ENCODE measurements around the gene INO80D.

The INO80D gene

DNA sequence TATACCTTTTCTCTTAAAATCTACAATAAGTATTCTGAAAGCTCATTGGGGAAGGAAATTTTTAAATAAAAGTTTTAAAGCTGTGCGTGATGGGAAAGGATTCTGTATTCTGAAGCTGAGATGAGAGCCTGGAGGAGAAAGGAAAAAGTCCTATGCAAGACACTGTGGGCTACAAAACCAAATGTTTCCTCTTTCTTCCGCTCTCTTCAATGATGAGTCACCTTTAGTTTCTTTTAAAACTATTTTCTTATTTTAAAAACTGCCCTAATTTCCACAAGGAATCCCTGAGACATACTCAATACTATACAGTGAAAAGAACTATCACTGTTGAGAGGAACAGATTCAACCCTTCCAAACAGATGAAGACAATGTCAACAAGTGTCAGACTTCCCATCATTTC is 87.4 kb downstream of the INO80D start:
- Histone ChIP-seq H3K4me3 (ENCODE audit: insufficient read depth in 1 of 2, low read depth in 1 of 2, low read length in 2 of 2) (no peak overlapping the region), H4K91ac (ENCODE audit: low read length) (no peak overlapping the region), H3K18ac (ENCODE audit: low read depth in 1 of 2, low read length in 2 of 2) (no peak overlapping the region), H3K79me1 (replicated peaks; ENCODE audit: low read length, poor library complexity, severe bottlenecking) (peaks cover 8% of the 10 kb centered on the region), H2AFZ (ENCODE audit: low read depth, low read length) (no peak overlapping the region), H4K8ac (ENCODE audit: low read length) (no peak overlapping the region), H3K36me3 (ENCODE audit: control insufficient read depth in 1 of 2, insufficient read depth in 2 of 2, low read depth in 1 of 2, low read length in 2 of 2) (peaks cover 2 to 43% of the 10 kb centered on the region in 2 experiments), H2BK5ac (ENCODE audit: low read depth, low read length, poor library complexity, severe bottlenecking) (no peak overlapping the region), H3K27ac (ENCODE audit: low read length, poor library complexity, severe bottlenecking) (no peak overlapping the region), H3K9ac (ENCODE audit: low read length) (no peak overlapping the region), H3K4me1 (ENCODE audit: control insufficient read depth, insufficient read depth, low read depth, low read length) (peaks cover 2% of the 10 kb centered on the region), H2BK15ac (ENCODE audit: low read depth, poor library complexity, severe bottlenecking) (no peak overlapping the region), H3K4ac (ENCODE audit: low read depth in 1 of 2, low read length in 2 of 2) (no peak overlapping the region), H2BK12ac (ENCODE audit: low read length in 2 of 2) (no peak overlapping the region), H3K4me2 (ENCODE audit: low read length, poor library complexity, severe bottlenecking) (no peak overlapping the region), H3K9me3 (ENCODE audit: control insufficient read depth, low read length) (no peaks in the 10 kb centered on the region), H3K23ac (ENCODE audit: low read length in 2 of 2) (no peak overlapping the region), H3K27me3 (ENCODE audit: control insufficient read depth in 1 of 2, insufficient read depth in 1 of 2, low read length in 2 of 2) (no peaks in the 10 kb centered on the region), H2AK5ac (ENCODE audit: low read length, severe bottlenecking) (no peak overlapping the region), H2BK120ac (ENCODE audit: low read depth, low read length) (no peak overlapping the region), H3K14ac (ENCODE audit: low read length in 2 of 2) (no peak overlapping the region)
- DNase-seq: peak; percentile 10
- WGBS: 86% methylated on average over 2 of the region's 2 CpGs

DNA sequence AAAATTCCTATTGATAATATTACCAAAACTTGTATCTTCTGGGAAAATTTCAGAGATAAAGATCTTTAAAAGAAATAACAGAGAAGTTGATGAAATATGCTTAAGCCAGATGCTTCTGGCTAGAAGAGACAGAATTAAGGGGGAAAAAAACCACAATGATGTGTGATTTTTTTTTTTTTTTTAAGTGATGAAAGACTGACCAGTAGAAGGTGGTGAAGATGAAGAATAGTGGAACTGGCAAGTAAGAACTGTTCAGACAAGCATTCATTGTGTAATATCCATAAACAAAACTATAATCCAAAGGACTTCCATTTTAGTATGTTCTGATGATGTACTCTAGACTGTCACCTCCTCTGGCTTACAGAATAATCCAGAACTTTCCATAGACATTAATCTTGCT is 89.8 kb downstream of the INO80D start:
- H3K79me1 ChIP-seq (replicated peaks; ENCODE audit: low read length, poor library complexity, severe bottlenecking): peaks cover 8% of the 10 kb centered on the region
- H3K9me3 ChIP-seq (ENCODE audit: control insufficient read depth, low read length): no peaks in the 10 kb centered on the region
- H2AK5ac ChIP-seq (ENCODE audit: low read length, severe bottlenecking): no peak overlapping the region
- no peak overlapping the region for H2BK120ac ChIP-seq (ENCODE audit: low read depth, low read length)
- H3K36me3 ChIP-seq (ENCODE audit: control insufficient read depth in 1 of 2, insufficient read depth in 2 of 2, low read depth in 1 of 2, low read length in 2 of 2): peaks cover 7 to 41% of the 10 kb centered on the region in 2 experiments
- H2BK5ac ChIP-seq (ENCODE audit: low read depth, low read length, poor library complexity, severe bottlenecking): no peak overlapping the region
- H3K14ac ChIP-seq (ENCODE audit: low read length in 2 of 2): no peak overlapping the region
- no peak overlapping the region for H3K4ac ChIP-seq (ENCODE audit: low read depth in 1 of 2, low read length in 2 of 2)
- no peak overlapping the region for H3K18ac ChIP-seq (ENCODE audit: low read depth in 1 of 2, low read length in 2 of 2)
- H3K27ac ChIP-seq (ENCODE audit: low read length, poor library complexity, severe bottlenecking): no peak overlapping the region
- peaks cover 2% of the 10 kb centered on the region for H3K4me1 ChIP-seq (ENCODE audit: control insufficient read depth, insufficient read depth, low read depth, low read length)
- H4K8ac ChIP-seq (ENCODE audit: low read length): no peak overlapping the region
- no peak for DNase-seq
- H3K27me3 ChIP-seq (ENCODE audit: control insufficient read depth in 1 of 2, insufficient read depth in 1 of 2, low read length in 2 of 2): no peaks in the 10 kb centered on the region
- no peak overlapping the region for H3K9ac ChIP-seq (ENCODE audit: low read length)
- no peak overlapping the region for H2BK12ac ChIP-seq (ENCODE audit: low read length in 2 of 2)
- no peak overlapping the region for H3K4me2 ChIP-seq (ENCODE audit: low read length, poor library complexity, severe bottlenecking)
- no peak overlapping the region for H3K4me3 ChIP-seq (ENCODE audit: insufficient read depth in 1 of 2, low read depth in 1 of 2, low read length in 2 of 2)
- H2BK15ac ChIP-seq (ENCODE audit: low read depth, poor library complexity, severe bottlenecking): no peak overlapping the region
- no peak overlapping the region for H3K23ac ChIP-seq (ENCODE audit: low read length in 2 of 2)
- no peak overlapping the region for H2AFZ ChIP-seq (ENCODE audit: low read depth, low read length)
- no peak overlapping the region for H4K91ac ChIP-seq (ENCODE audit: low read length)

DNA sequence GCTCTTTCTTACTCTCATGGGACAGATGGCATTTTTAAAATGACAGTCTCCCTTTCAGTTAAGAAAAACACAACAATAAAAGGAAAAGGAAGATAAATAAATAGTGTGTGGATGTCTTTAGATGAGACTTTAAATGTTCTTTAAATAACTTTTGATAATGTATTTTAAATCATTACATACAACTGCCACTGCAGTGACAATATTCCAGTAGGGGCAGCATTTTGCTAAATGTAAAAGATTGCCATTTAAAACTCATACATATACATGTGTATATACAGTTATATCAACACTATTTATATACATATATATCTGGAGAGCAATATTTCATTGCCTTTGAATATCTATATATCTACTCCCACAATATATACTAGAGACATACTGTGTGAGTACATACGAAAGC is 90.7 kb downstream of the INO80D start:
- H3K18ac ChIP-seq (ENCODE audit: low read depth in 1 of 2, low read length in 2 of 2): no peak overlapping the region
- H2AK5ac ChIP-seq (ENCODE audit: low read length, severe bottlenecking): no peak overlapping the region
- H3K4me2 ChIP-seq (ENCODE audit: low read length, poor library complexity, severe bottlenecking): no peak overlapping the region
- H4K91ac ChIP-seq (ENCODE audit: low read length): no peak overlapping the region
- H2BK5ac ChIP-seq (ENCODE audit: low read depth, low read length, poor library complexity, severe bottlenecking): no peak overlapping the region
- no CpG with 5 or more reads among the region's 1 CpG for WGBS
- no peak overlapping the region for H2BK120ac ChIP-seq (ENCODE audit: low read depth, low read length)
- no peak overlapping the region for H3K4me3 ChIP-seq (ENCODE audit: insufficient read depth in 1 of 2, low read depth in 1 of 2, low read length in 2 of 2)
- H3K27ac ChIP-seq (ENCODE audit: low read length, poor library complexity, severe bottlenecking): no peak overlapping the region
- no peak overlapping the region for H2BK12ac ChIP-seq (ENCODE audit: low read length in 2 of 2)
- H3K27me3 ChIP-seq (ENCODE audit: control insufficient read depth in 1 of 2, insufficient read depth in 1 of 2, low read length in 2 of 2): no peaks in the 10 kb centered on the region
- H3K36me3 ChIP-seq (ENCODE audit: control insufficient read depth in 1 of 2, insufficient read depth in 2 of 2, low read depth in 1 of 2, low read length in 2 of 2): peaks cover 7 to 38% of the 10 kb centered on the region in 2 experiments
- no peak overlapping the region for H4K8ac ChIP-seq (ENCODE audit: low read length)
- H2AFZ ChIP-seq (ENCODE audit: low read depth, low read length): no peak overlapping the region
- no peak overlapping the region for H3K9ac ChIP-seq (ENCODE audit: low read length)
- H3K23ac ChIP-seq (ENCODE audit: low read length in 2 of 2): no peak overlapping the region
- peaks cover 1% of the 10 kb centered on the region for H3K4me1 ChIP-seq (ENCODE audit: control insufficient read depth, insufficient read depth, low read depth, low read length)
- H3K14ac ChIP-seq (ENCODE audit: low read length in 2 of 2): no peak overlapping the region
- peaks cover 5% of the 10 kb centered on the region for H3K79me1 ChIP-seq (replicated peaks; ENCODE audit: low read length, poor library complexity, severe bottlenecking)
- no peak overlapping the region for H3K4ac ChIP-seq (ENCODE audit: low read depth in 1 of 2, low read length in 2 of 2)
- H3K9me3 ChIP-seq (ENCODE audit: control insufficient read depth, low read length): no peaks in the 10 kb centered on the region
- H2BK15ac ChIP-seq (ENCODE audit: low read depth, poor library complexity, severe bottlenecking): no peak overlapping the region
- DNase-seq: no peak

DNA sequence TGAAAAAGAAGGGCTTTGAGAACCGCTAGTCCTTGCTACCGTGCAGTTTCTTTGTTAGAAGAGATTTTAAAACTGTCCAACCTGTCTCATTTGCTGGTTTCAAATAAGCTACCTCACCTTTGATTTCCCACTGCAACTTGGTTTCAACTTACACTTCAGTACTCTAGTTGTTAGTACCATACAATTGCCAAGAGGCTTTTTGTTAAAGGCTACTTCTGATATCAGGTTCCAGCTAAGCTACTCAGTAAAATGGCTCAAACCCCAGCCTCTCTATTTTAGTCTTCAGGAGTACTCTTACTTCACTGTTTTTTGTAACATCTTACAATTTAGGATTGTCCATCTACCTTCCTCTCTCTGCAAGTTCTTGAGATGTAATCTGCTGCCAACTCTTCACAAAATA is 91.6 kb downstream of the INO80D start:
- Histone ChIP-seq H3K18ac (ENCODE audit: low read depth in 1 of 2, low read length in 2 of 2) (no peak overlapping the region), H2BK15ac (ENCODE audit: low read depth, poor library complexity, severe bottlenecking) (no peak overlapping the region), H3K4me3 (ENCODE audit: insufficient read depth in 1 of 2, low read depth in 1 of 2, low read length in 2 of 2) (no peak overlapping the region)

More for the DNA sequence above, 91.6 kb downstream of the INO80D start:
- Histone ChIP-seq H3K36me3 (ENCODE audit: control insufficient read depth in 1 of 2, insufficient read depth in 2 of 2, low read depth in 1 of 2, low read length in 2 of 2) (peaks cover 7 to 34% of the 10 kb centered on the region in 2 experiments), H2AK5ac (ENCODE audit: low read length, severe bottlenecking) (no peak overlapping the region), H3K27ac (ENCODE audit: low read length, poor library complexity, severe bottlenecking) (no peak overlapping the region), H4K91ac (ENCODE audit: low read length) (no peak overlapping the region), H3K9me3 (ENCODE audit: control insufficient read depth, low read length) (no peaks in the 10 kb centered on the region), H3K79me1 (replicated peaks; ENCODE audit: low read length, poor library complexity, severe bottlenecking) (peaks cover 4% of the 10 kb centered on the region), H2BK12ac (ENCODE audit: low read length in 2 of 2) (no peak overlapping the region), H3K4me1 (ENCODE audit: control insufficient read depth, insufficient read depth, low read depth, low read length) (peaks cover 2% of the 10 kb centered on the region), H2BK5ac (ENCODE audit: low read depth, low read length, poor library complexity, severe bottlenecking) (no peak overlapping the region), H2AFZ (ENCODE audit: low read depth, low read length) (no peak overlapping the region), H3K23ac (ENCODE audit: low read length in 2 of 2) (no peak overlapping the region), H3K14ac (ENCODE audit: low read length in 2 of 2) (no peak overlapping the region), H2BK120ac (ENCODE audit: low read depth, low read length) (no peak overlapping the region), H3K9ac (ENCODE audit: low read length) (no peak overlapping the region), H3K27me3 (ENCODE audit: control insufficient read depth in 1 of 2, insufficient read depth in 1 of 2, low read length in 2 of 2) (no peaks in the 10 kb centered on the region), H3K4ac (ENCODE audit: low read depth in 1 of 2, low read length in 2 of 2) (no peak overlapping the region), H4K8ac (ENCODE audit: low read length) (no peak overlapping the region), H3K4me2 (ENCODE audit: low read length, poor library complexity, severe bottlenecking) (no peak overlapping the region)
- no peak for DNase-seq
- 100% methylated on average over 2 of the region's 2 CpGs for WGBS

All from mesenchymal stem cell (in vitro differentiated cells and primary cell).